ENCODE results near the gene NPAS3. TPM values are rescaled to one million over a fixed set of nuclear protein-coding genes. Genes with fewer than 3 reads are reported as not detected.

Gene NPAS3
- total RNA-seq, 6 donors from 2014 or later: 0.30 to 0.77 (median 0.59) TPM; not detected in 2

GRCh38 chr14:33134162-33134561, 195.5 kb downstream of the NPAS3 start:
- H3K27me3 ChIP-seq: no peaks in the 10 kb centered on the region
- no peak overlapping the region for H3K4me3 ChIP-seq
- DNase-seq (no peak), ATAC-seq (ENCODE audit: low FRiP score in 2 of 2) (no peak)
- H3K4me1 ChIP-seq: no peaks in the 10 kb centered on the region
- H3K27ac ChIP-seq: no peak overlapping the region
- no peaks in the 10 kb centered on the region for H3K9me3 ChIP-seq
- TF ChIP-seq POLR2A (IDR thresholded peaks at IDR 0.05) (no peak), EP300 (IDR thresholded peaks at IDR 0.05) (no peak), CTCF (IDR thresholded peaks at IDR 0.05) (no peak)
- H3K36me3 ChIP-seq: no peaks in the 10 kb centered on the region
- 60 to 78% methylated on average over 4 of the region's 4 CpGs for WGBS, 2 donors

DNA sequence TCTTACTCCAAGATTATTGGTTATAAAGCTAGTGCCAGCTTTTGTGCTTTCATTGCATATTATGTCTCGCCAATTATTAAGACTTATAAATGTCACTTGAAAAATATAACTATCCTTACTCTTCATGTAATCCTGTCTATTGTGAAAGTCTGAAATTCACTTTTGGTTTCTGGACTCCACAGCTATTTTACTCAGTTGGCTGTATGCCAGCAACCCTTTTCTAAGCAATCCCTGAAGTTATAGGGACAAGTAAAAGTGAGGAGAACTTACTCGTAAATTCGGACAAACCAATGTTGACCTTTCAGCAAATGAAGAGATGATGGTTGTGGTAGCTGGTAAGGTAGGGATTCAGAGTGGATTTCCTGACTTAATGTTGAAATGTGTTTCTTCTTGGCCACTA, 196.3 kb downstream of the NPAS3 start:
- no peaks in the 10 kb centered on the region for H3K27me3 ChIP-seq
- no peaks in the 10 kb centered on the region for H3K9me3 ChIP-seq
- H3K27ac ChIP-seq: no peak overlapping the region
- no peak overlapping the region for H3K4me3 ChIP-seq
- DNase-seq (no peak), ATAC-seq (ENCODE audit: low FRiP score in 2 of 2) (no peak)
- no peaks in the 10 kb centered on the region for H3K4me1 ChIP-seq
- no peak for TF ChIP-seq EP300 (IDR thresholded peaks at IDR 0.05)
- WGBS, 2 donors: 91 to 95% methylated on average over 3 of the region's 3 CpGs
- H3K36me3 ChIP-seq: no peaks in the 10 kb centered on the region

DNA sequence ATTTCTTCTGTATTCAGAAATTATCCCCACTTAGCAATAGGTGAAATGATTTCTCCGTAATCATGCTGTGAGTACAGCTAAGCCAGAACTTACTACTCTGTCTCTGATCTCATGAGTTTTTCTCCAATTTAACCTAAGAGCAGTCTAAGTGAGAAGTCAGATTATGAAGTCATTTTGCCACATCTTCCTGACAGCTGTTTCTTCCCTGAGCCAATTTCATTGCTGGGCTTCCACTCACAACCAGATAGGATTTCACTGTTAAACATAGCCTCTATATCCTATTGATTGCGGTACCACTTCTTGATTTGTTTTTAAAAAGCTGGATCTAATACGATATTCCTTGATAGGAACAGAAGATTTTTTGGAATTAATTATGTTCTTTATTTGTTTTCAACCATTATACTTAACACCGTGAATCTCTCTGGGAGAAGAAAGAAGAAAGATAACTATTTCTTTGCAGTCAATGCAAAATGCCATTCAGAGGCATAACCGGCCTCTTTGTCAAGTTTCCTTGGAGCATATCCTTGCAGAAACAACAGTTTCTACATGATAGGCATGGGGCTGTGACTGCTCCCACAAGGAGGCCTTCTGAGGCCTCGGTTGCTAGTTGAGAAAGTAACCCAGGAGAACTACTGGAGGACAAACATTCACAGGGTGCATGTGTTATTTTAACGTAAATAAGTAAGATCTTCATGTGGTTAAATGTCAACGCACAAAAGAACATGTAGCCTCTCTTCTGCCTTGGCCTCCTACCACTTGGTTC, 212.2 kb downstream of the NPAS3 start:
- no peaks in the 10 kb centered on the region for H3K9me3 ChIP-seq
- ATAC-seq (ENCODE audit: low FRiP score in 2 of 2): no peak
- WGBS, 2 donors: 89 to 93% methylated on average over 8 of the region's 8 CpGs

GRCh38 chr14:33163109-33163508, 224.4 kb downstream of the NPAS3 start:
- Histone ChIP-seq H3K36me3 (no peaks in the 10 kb centered on the region), H3K9me3 (no peaks in the 10 kb centered on the region), H3K27me3 (no peaks in the 10 kb centered on the region), H3K4me1 (no peaks in the 10 kb centered on the region), H3K27ac (no peak overlapping the region), H3K4me3 (no peak overlapping the region)
- TF ChIP-seq EP300 (IDR thresholded peaks at IDR 0.05) (no peak), POLR2AphosphoS5 (IDR thresholded peaks at IDR 0.05) (no peak), POLR2A (IDR thresholded peaks at IDR 0.05) (no peak), CTCF (IDR thresholded peaks at IDR 0.05) (no peak)
- no peak for DNase-seq
- no peak for ATAC-seq (ENCODE audit: low FRiP score in 2 of 2)
- 85 to 92% methylated on average over 5 of the region's 5 CpGs for WGBS, 2 donors

More for the DNA sequence above, 212.2 kb downstream of the NPAS3 start:
- Histone ChIP-seq H3K36me3 (no peaks in the 10 kb centered on the region), H3K4me1 (no peaks in the 10 kb centered on the region), H3K27ac (no peak overlapping the region), H3K27me3 (no peaks in the 10 kb centered on the region), H3K4me3 (no peak overlapping the region)
- TF ChIP-seq POLR2A (IDR thresholded peaks at IDR 0.05): no peak
- no peak for TF ChIP-seq EP300 (IDR thresholded peaks at IDR 0.05)
- TF ChIP-seq POLR2AphosphoS5 (IDR thresholded peaks at IDR 0.05): no peak
- no peak for TF ChIP-seq CTCF (IDR thresholded peaks at IDR 0.05)
- no peak for DNase-seq

GRCh38 chr14:33163600-33163999, 224.9 kb downstream of the NPAS3 start:
- Histone ChIP-seq H3K9me3 (no peaks in the 10 kb centered on the region), H3K4me1 (no peaks in the 10 kb centered on the region), H3K27ac (no peak overlapping the region), H3K4me3 (no peak overlapping the region), H3K36me3 (no peaks in the 10 kb centered on the region), H3K27me3 (no peaks in the 10 kb centered on the region)
- TF ChIP-seq EP300 (IDR thresholded peaks at IDR 0.05) (no peak), POLR2A (IDR thresholded peaks at IDR 0.05) (no peak), POLR2AphosphoS5 (IDR thresholded peaks at IDR 0.05) (no peak), CTCF (IDR thresholded peaks at IDR 0.05) (no peak)
- WGBS, 2 donors: 94 to 96% methylated on average over 2 of the region's 2 CpGs
- ATAC-seq (ENCODE audit: low FRiP score in 2 of 2) (no peak), DNase-seq (no peak)
